K562 treated with DMSO at 1 percent for 12 hours (cell line): ENCODE data around the gene MED10. TPM values are rescaled to one million over a fixed set of nuclear protein-coding genes. Genes with fewer than 3 reads are reported as not detected.

Source experiments
- total RNA-seq: library from RNA; unstranded; fragments of 300-600 nt; gene quantifications from 2 replicates; pipeline ENCODE4 v1.2.3, GENCODE V29; 2022; ENCODE audit not compliant: insufficient read depth

Gene MED10
- total RNA-seq = 53.4 and 67.6 TPM in 2 replicates

GRCh38 chr5:6377905-6378765 lies at the start of gene MED10:
TSS of gene MED10 (minus strand) at chr5:6378547. CDS start at chr5:6378483, 64 bp downstream.

Other genes with a start within 250 kb of the MED10 start
- 0.14 and 0.17 TPM in 2 replicates for gene UBE2QL1, start 70.3 kb upstream of the MED10 start, total RNA-seq